IPS-NIHi11 (cell line): ENCODE data around the gene TACC2.
"Not testable (repeated sequence)": the region's sequence is repeated elsewhere in the genome, so short reads cannot be mapped to it uniquely, and the experiment has no call there.

ENCODE experiments used
- DNase-seq: peaks from one replicate; pipeline ENCODE4 v3.0.0; 2012; ENCODE audit warnings: mixed read lengths, low spot score

Gene TACC2

GRCh38 chr10:122190176-122190943, 201.4 kb downstream of the TACC2 start:
- DNase-seq, result no peak

DNA sequence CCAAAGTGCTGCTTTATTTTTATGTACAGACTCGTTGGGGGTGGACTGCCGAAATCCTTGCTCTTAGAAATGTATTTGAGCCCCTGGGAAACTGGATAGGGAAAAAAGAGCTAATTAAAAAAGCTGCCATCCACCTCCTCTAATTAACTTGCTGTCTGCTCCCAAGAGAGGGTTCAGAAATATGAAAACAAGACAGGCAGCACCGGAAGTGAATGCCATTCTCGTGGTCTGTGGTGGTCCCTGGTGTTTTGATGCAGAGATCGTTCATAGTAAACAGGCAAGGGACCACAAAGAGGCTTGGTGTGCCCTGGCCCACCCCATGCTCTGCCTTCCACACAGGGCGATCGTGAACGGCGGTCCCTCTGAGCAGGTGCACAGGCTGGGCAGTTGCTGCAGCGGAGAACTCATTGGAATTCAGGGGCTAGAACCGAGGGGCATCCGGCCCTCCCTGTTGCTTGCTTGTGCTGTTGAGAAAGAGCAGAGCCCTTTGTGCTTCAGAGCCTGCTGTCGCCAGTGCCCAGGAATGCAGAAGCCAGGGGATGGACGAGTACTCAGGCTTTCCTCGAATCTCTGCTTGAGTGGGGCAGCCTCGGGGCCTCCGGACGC, 203.1 kb downstream of the TACC2 start:
- peak; percentile 62 for DNase-seq

GRCh38 chr10:122194251-122194650, 205.3 kb downstream of the TACC2 start:
- no peak for DNase-seq

DNA sequence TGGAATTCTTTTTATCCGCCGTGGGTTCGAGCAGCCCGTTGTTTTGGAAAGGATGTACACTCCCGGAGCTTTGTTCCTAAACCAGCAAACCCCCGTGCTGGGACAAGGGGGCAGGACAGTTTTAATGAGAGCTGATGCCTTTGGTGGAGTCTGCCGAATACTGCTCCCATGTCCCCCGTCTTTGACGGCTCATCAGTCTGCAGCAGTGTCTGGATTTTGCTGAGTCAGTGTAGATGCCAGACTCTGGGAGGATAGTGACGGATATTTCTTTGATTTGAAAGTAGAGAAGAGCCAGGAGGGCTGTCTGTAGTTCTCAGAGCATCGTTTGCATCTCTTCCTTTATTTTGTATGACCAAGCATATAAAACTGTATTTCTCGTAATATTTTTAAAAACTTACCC, 207.3 kb downstream of the TACC2 start:
- DNase-seq, result no peak

DNA sequence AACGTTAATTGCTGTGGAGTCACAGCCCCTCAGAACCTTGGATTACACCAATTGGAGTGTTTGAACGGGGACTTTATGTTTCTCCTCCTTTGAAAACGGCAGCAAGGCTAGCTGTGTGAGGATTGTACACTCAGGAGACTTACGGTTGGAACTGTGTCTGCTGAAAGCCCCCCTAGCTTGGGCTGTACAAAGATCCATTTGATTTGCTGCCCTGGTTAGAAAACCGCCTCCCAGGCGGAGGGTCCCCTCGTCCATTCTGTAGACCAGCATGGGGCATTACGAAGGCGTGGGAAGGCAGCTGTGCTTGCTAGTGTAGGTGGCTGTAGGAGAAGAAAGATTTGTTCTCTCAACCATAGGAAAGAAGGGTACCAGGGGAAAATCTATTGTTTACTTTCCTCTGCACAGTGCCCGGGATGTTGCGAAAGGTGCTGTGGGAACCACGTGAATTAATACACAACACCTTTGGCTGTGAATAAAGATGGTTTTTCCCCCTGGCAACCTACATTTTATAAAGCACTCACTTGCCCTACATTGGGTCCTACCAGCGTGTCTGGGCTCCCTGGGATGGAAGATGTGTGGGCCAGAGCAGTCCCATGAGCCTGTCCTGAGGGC, 208.8 kb downstream of the TACC2 start:
- no peak for DNase-seq

- DNase-seq, result no peak
Measured at GRCh38 chr10:122198631-122199030, 209.7 kb downstream of the TACC2 start.

GRCh38 chr10:122199070-122199469, 210.1 kb downstream of the TACC2 start:
- no peak for DNase-seq

- no peak for DNase-seq
Measured at GRCh38 chr10:122199689-122200088, 210.7 kb downstream of the TACC2 start.

DNA sequence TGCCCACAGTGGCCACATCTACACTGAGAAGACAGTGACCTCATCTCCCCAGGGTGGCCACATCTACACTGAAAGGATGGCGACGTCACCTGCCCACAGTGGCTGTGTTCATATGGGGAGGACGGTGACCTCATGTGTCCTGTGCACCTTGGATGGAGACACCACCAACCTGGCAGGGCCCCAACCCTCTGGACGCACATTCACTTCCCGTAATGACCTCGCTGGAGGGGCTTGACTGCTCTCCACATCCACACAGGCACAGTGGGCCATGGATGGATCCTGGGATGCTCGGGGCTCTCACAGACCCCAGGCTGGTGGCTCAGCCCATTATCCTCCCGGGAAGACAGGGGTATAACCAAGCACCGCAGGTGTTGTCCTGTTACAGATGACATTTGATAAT, 212.4 kb downstream of the TACC2 start:
- no peak for DNase-seq

DNA sequence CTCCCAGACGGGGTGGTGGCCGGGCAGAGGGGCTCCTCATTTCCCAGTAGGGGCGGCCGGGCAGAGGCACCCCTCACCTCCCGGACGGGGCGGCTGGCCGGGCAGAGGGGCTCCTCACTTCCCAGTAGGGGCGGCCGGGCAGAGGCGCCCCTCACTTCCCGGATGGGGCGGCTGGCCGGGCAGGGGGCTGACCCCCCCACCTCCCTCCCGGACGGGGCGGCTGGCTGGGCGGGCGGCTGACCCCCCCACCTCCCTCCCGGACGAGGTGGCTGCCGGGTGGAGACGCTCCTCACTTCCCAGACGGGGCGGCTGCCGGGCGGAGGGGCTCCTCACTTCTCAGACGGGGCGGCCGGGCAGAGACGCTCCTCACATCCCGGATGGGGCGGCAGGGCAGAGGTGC, 214.2 kb downstream of the TACC2 start:
- DNase-seq, result not testable (repeated sequence)

DNA sequence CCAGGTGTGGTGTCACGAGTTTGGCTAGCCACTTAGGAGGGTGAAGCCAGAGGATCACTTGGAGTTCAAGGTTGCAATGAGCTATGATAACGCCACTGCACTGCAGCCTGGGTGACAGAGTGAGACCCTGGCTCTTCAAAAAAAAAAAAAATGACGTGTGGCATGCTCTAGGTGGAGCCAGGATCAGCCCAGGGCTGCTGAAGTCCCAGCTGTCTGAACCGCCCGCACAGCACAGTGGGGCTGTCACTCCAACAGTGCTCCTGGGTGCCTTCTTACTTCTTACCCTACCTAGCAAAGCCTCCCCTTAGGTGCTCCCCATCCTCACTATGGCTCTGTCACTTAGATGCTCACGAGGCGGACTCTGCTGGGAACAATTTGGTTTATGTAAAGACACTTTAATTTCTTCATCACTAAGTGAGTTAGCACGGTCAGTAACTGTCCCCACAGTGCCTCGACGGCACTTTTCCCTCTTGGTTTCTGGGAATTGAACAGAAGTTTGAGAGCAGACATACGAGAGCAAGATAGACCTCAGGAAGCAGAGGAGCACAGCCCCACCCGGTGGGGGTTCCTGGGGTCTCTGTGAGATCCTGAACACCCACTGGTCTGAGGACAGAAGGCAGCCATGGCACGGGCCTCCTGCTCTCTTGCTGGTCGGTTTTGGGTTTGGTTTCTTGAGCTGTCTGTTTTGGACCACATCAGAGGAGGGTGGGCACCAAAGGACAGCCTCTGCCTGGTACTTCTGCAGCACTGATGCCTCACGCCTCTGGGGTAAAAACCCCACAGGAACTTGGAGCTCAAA, 215.9 kb downstream of the TACC2 start:
- no peak for DNase-seq

DNA sequence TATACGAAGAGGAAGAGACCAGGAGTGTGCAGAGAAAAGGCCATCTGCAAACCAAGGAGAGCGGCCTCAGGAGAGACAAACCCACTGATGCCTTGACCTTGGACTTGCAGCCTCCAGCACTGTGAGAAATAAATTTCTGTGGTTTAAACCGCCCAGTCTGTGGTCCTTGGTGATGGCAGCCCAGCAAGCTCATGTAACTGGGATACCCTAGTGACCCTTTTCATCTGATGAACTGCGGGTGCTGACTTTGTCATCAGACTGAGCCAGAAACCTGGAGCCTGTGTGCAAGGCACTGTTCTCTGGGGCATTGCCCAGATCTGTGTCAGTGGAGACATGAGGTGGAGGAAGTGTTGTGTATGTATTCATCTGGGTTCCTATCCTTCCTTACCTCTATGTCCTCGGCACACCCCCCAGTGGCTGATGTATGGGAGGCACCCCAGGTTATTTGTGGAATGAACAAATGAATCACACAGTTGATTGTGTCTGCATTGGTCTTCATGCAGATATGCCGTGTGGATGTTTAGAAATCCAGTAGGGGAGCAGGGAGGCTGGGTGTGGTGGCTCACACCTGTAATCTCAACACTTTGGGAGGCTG, 217.6 kb downstream of the TACC2 start:
- no peak for DNase-seq

DNA sequence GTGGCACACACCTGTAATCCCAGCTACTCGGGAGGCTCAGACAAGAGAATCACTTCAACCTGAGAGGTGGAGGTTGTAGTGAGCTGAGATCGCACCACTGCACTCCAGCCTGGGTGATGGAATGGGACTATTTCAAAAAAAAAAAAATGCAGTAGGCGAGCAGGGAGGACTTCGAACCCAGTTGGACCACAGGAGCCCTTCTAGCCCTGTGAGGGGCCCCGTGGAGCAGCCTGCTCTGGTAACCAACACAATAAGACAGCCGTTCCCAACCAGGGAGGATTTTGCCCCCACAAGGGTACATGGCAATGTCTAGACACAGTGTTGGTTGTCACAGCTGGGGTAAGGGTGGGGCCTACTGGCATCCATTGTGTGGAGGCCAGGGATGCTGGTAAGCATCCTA, 218.2 kb downstream of the TACC2 start:
- no peak for DNase-seq

- DNase-seq, result no peak
Measured at GRCh38 chr10:122207596-122207995, 218.6 kb downstream of the TACC2 start.

GRCh38 chr10:122208571-122209430, 219.8 kb downstream of the TACC2 start:
- DNase-seq, result no peak

DNA sequence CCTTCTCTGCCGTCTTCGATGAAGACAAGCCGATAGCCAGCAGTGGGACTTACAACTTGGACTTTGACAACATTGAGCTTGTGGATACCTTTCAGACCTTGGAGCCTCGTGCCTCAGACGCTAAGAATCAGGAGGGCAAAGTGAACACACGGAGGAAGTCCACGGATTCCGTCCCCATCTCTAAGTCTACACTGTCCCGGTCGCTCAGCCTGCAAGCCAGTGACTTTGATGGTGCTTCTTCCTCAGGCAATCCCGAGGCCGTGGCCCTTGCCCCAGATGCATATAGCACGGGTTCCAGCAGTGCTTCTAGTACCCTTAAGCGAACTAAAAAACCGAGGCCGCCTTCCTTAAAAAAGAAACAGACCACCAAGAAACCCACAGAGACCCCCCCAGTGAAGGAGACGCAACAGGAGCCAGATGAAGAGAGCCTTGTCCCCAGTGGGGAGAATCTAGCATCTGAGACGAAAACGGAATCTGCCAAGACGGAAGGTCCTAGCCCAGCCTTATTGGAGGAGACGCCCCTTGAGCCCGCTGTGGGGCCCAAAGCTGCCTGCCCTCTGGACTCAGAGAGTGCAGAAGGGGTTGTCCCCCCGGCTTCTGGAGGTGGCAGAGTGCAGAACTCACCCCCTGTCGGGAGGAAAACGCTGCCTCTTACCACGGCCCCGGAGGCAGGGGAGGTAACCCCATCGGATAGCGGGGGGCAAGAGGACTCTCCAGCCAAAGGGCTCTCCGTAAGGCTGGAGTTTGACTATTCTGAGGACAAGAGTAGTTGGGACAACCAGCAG, 221.7 kb downstream of the TACC2 start:
- no peak for DNase-seq

DNA sequence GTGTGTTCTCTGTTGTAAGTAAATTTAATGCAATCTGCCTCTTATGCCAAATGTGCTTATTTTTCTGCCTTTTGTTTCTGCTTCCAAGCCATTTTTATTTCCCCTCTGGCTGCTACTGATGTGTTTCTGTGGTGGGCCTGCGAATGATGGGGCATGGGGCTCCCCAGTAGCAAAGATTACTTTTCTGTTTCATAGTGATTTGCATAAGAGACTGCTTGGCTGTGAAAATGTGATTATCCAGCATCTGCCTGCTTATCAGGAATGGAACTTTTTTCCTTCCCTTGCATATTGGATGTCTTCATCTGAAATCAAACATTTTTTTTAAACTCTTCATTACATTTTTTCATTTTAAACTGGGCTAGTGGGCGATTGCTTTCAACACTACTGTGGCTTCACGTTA, 224.4 kb downstream of the TACC2 start:
- no peak for DNase-seq

GRCh38 chr10:122213766-122214165, 224.8 kb downstream of the TACC2 start:
- no peak for DNase-seq

DNA sequence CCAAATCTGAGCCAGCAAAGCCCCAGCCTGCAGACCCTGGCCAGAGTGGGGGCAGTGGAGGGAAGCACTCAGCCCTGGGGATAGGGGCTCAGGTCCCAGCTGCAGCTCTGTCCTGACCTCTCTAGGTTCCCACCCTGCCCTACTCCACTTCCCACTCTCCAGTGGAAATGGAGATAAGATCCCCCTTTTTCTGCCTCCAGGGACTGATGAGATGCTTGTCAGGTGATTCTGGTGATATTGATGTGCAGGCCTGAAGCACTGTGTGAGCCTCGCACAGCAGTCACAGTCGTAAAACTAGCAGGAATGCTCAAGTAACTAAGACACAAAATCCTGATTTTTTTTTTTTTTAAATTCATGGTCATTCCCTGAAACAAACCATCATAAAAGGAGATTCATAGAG, 227.1 kb downstream of the TACC2 start:
- no peak for DNase-seq

- DNase-seq, result no peak
Measured at GRCh38 chr10:122219340-122219739, 230.4 kb downstream of the TACC2 start.
